Dermis microvascular lymphatic vessel endothelial cell (primary cell): ENCODE data around the gene CTNNBL1. TPM values are rescaled to one million over a fixed set of nuclear protein-coding genes. Genes with fewer than 3 reads are reported as not detected.

Experiments used
- DNase-seq, 2 donors: peaks; one replicate each; pipeline versions ENCODE4 v3.0.0 to v3.0.0-alpha.2; 2010; ENCODE audit warnings: low read depth in 2 of 2
- total RNA-seq: library from RNA; depleted of rRNA; stranded (reverse); fragments of >200 nt; gene quantifications from 2 replicates; pipeline ENCODE4 v1.2.1, GENCODE V29; 2014

CTNNBL1 gene
- total RNA-seq, 1 donor from 2014 or later, result 22.7 TPM

GRCh38 chr20:37915800-37916570 lies 222.2 kb downstream of the CTNNBL1 start:
- no peak for DNase-seq

- DNase-seq, result no peak
These were observed 223.6 kb downstream of the CTNNBL1 start for GRCh38 chr20:37917461-37917860.

GRCh38 chr20:37918035-37918434 lies 224.2 kb downstream of the CTNNBL1 start:
- no peak for DNase-seq

GRCh38 chr20:37919389-37920040 lies 225.7 kb downstream of the CTNNBL1 start:
- no peak for DNase-seq

GRCh38 chr20:37920270-37920669 lies 226.4 kb downstream of the CTNNBL1 start:
- no peak for DNase-seq

- DNase-seq, result no peak
These were observed 227.0 kb downstream of the CTNNBL1 start for GRCh38 chr20:37920679-37921322.

- no peak for DNase-seq
These were observed 227.6 kb downstream of the CTNNBL1 start for GRCh38 chr20:37921341-37921929.

Other genes with a start within 250 kb of the CTNNBL1 start
- 0.13 and 0.26 TPM in 2 replicates for gene NNAT, start 172.8 kb upstream of the CTNNBL1 start, total RNA-seq
- 33.5 and 65.0 TPM in 2 replicates for gene BLCAP, start 166.2 kb upstream of the CTNNBL1 start, total RNA-seq
- not detected in 2 replicates for gene VSTM2L, start 209.1 kb downstream of the CTNNBL1 start, total RNA-seq